Stimulated activated CD8-positive, alpha-beta memory T cell treated with anti-CD3 and anti-CD28 coated beads, Interleukin-4, amount 100 ng/mL, for 4 hours (primary cell): ENCODE data around the gene ITGB6.
"Not testable (repeated sequence)": the region's sequence is repeated elsewhere in the genome, so short reads cannot be mapped to it uniquely, and the experiment has no call there.

Experiments used
- DNase-seq, 2 donors: peaks; one replicate each; pipeline ENCODE4 v3.0.0-alpha.2; 2020; ENCODE audit warnings: low read depth in 2 of 2, low spot score in 1 of 2

The ITGB6 gene

GRCh38 chr2:160141419-160141818 lies 58.7 kb downstream of the ITGB6 start:
- DNase-seq, result no peak

- DNase-seq, result no peak
Measured at GRCh38 chr2:160140471-160140870, 59.6 kb downstream of the ITGB6 start.

GRCh38 chr2:160139991-160140390 lies 60.1 kb downstream of the ITGB6 start:
- DNase-seq, result no peak

- DNase-seq, result no peak
Measured at GRCh38 chr2:160139350-160139749, 60.7 kb downstream of the ITGB6 start.

- DNase-seq, result no peak
Measured at GRCh38 chr2:160138406-160138805, 61.7 kb downstream of the ITGB6 start.

- no peak for DNase-seq
Measured at GRCh38 chr2:160137464-160137863, 62.6 kb downstream of the ITGB6 start.

GRCh38 chr2:160132761-160133160 lies 67.3 kb downstream of the ITGB6 start:
- DNase-seq, result no peak

- no peak for DNase-seq
Measured at GRCh38 chr2:160126756-160127155, 73.3 kb downstream of the ITGB6 start.

GRCh38 chr2:160126315-160126714 lies 73.8 kb downstream of the ITGB6 start:
- no peak for DNase-seq

GRCh38 chr2:160125828-160126227 lies 74.2 kb downstream of the ITGB6 start:
- DNase-seq, result no peak

- no peak for DNase-seq
Measured at GRCh38 chr2:160125366-160125765, 74.7 kb downstream of the ITGB6 start.

GRCh38 chr2:160124571-160124970 lies 75.5 kb downstream of the ITGB6 start:
- no peak for DNase-seq

- not testable (repeated sequence) for DNase-seq
Measured at GRCh38 chr2:160114721-160115120, 85.4 kb downstream of the ITGB6 start.

- no peak for DNase-seq
Measured at GRCh38 chr2:160114020-160114419, 86.1 kb downstream of the ITGB6 start.

GRCh38 chr2:160111951-160112798 lies 87.9 kb downstream of the ITGB6 start:
- DNase-seq, result no peak

GRCh38 chr2:160110674-160111239 lies 89.3 kb downstream of the ITGB6 start:
- DNase-seq, result no peak

- DNase-seq, result peak in 1 of 2 donors; percentile 1
Measured at GRCh38 chr2:160109939-160110673, 90.0 kb downstream of the ITGB6 start.

GRCh38 chr2:160109243-160109642 lies 90.8 kb downstream of the ITGB6 start:
- DNase-seq, result no peak

- DNase-seq, result no peak
Measured at GRCh38 chr2:160108646-160109045, 91.4 kb downstream of the ITGB6 start.

GRCh38 chr2:160105366-160105765 lies 94.7 kb downstream of the ITGB6 start:
- DNase-seq, result no peak

GRCh38 chr2:160104115-160104514 lies 96.0 kb downstream of the ITGB6 start:
- DNase-seq, result no peak

- no peak for DNase-seq
Measured at GRCh38 chr2:160097326-160097725, 102.7 kb downstream of the ITGB6 start.
